ENCODE data around the gene PRKN. TPM values are rescaled to one million over a fixed set of nuclear protein-coding genes. Genes with fewer than 3 reads are reported as not detected.
"Not testable (repeated sequence)": the region's sequence is repeated elsewhere in the genome, so short reads cannot be mapped to it uniquely, and the experiment has no call there.

The PRKN gene
- total and polyA plus RNA-seq, 2 experiments from 2014 or later: 1.2 to 2.3 TPM

DNA sequence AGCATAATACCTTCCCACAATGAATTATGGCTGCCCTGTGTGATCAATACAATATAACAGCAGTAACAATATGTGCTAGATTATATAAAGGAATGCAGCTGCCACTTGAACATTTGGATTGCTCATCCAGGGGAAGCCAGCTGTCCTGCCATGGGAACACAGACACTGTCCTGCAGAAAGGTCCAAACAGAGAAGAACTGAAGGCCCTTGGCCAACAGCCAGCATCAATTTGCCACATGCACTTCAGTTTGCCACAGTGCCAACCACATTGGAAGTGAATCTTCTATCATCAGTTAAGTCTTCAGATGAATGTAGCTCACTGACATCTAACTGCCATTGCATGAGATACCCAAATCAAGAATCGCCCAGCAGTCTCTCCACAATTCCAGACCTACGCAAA is 332.4 kb downstream of the PRKN start:
- no peaks in the 10 kb centered on the region for H3K9me3 ChIP-seq (ENCODE audit: low read depth)
- 78 to 82% methylated on average over 2 of the region's 2 CpGs for WGBS, 2 experiments (ENCODE audit: low coverage in 1 of 2, low lambda C conversion rate in 2 of 2, missing lambda C conversion rate in 2 of 2)
- no peaks in the 10 kb centered on the region for H3K9me2 ChIP-seq (ENCODE audit: insufficient read depth)
- DNase-seq: no peak
- in situ Hi-C loops (cut with MboI): no loop called here
- H3K79me2 ChIP-seq (ENCODE audit: insufficient read depth): no peaks in the 10 kb centered on the region
- H2AFZ ChIP-seq: no peak overlapping the region
- no peak overlapping the region for H3K4me2 ChIP-seq (ENCODE audit: unreplicated experiment)
- H3K27ac ChIP-seq: no peak overlapping the region
- TF ChIP-seq EZH2 (IDR thresholded peaks at IDR 0.05; ENCODE audit: insufficient read depth, poor library complexity, severe bottlenecking) (no peak), EZH2phosphoT487 (IDR thresholded peaks at IDR 0.05; ENCODE audit: insufficient read depth, low read depth) (no peak)
- H3K9ac ChIP-seq: no peak overlapping the region
- peaks cover 5% of the 10 kb centered on the region for H3K4me1 ChIP-seq (ENCODE audit: insufficient read depth)
- H3K4me3 ChIP-seq: no peak overlapping the region
- peaks cover 17% of the 10 kb centered on the region; the same call in 1 of the 2 replicates for H3F3A ChIP-seq (ENCODE audit: insufficient read depth)
- no peaks in the 10 kb centered on the region for H3K36me3 ChIP-seq (ENCODE audit: low read depth)
- no peaks in the 10 kb centered on the region for H4K20me1 ChIP-seq (ENCODE audit: insufficient read depth)
- H3K27me3 ChIP-seq (replicated peaks; ENCODE audit: insufficient read depth): no peaks in the 10 kb centered on the region

- H3F3A ChIP-seq (ENCODE audit: insufficient read depth): peaks cover 17% of the 10 kb centered on the region; the same call in 1 of the 2 replicates
- H3K36me3 ChIP-seq (ENCODE audit: low read depth); H4K20me1 ChIP-seq (ENCODE audit: insufficient read depth); H3K4me1 ChIP-seq (ENCODE audit: insufficient read depth); H3K9me3 ChIP-seq (ENCODE audit: low read depth); in situ Hi-C loops (cut with MboI); H3K9me2 ChIP-seq (ENCODE audit: insufficient read depth); H3K27me3 ChIP-seq (replicated peaks; ENCODE audit: insufficient read depth); H3K79me2 ChIP-seq (ENCODE audit: insufficient read depth): not testable (repeated sequence)
- peak overlapping the region; percentile 74 for H2AFZ ChIP-seq
- H3K9ac ChIP-seq: peak overlapping the region; percentile 66
- 0% methylated on average over 22 to 25 of the region's 25 CpGs for WGBS, 2 experiments (ENCODE audit: low coverage in 1 of 2, low lambda C conversion rate in 2 of 2, missing lambda C conversion rate in 2 of 2)
- H3K4me2 ChIP-seq (ENCODE audit: unreplicated experiment): peak overlapping the region; percentile 81
- peak overlapping the region; percentile 72 for H3K27ac ChIP-seq
- H3K4me3 ChIP-seq: peak overlapping the region; percentile 70
- DNase-seq: peak; percentile 93
These were observed 336.4 kb downstream of the PRKN start for GRCh38 chr6:162390961-162391811.

- H3K27me3 ChIP-seq (replicated peaks; ENCODE audit: insufficient read depth): no peaks in the 10 kb centered on the region
- H3K9ac ChIP-seq: no peak overlapping the region
- 84 to 90% methylated on average over 3 of the region's 3 CpGs for WGBS, 2 experiments (ENCODE audit: low coverage in 1 of 2, low lambda C conversion rate in 2 of 2, missing lambda C conversion rate in 2 of 2)
- no peak overlapping the region for H3K4me2 ChIP-seq (ENCODE audit: unreplicated experiment)
- no peak for DNase-seq
- no peaks in the 10 kb centered on the region for H4K20me1 ChIP-seq (ENCODE audit: insufficient read depth)
- H3K27ac ChIP-seq: no peak overlapping the region
- H3K9me3 ChIP-seq (ENCODE audit: low read depth): no peaks in the 10 kb centered on the region
- peaks cover 5% of the 10 kb centered on the region for H3K4me1 ChIP-seq (ENCODE audit: insufficient read depth)
- no peak overlapping the region for H3K4me3 ChIP-seq
- no peaks in the 10 kb centered on the region for H3K36me3 ChIP-seq (ENCODE audit: low read depth)
- peaks cover 17% of the 10 kb centered on the region; the same call in 1 of the 2 replicates for H3F3A ChIP-seq (ENCODE audit: insufficient read depth)
- in situ Hi-C loops (cut with MboI): no loop called here
- no peak overlapping the region for H2AFZ ChIP-seq
- H3K79me2 ChIP-seq (ENCODE audit: insufficient read depth): no peaks in the 10 kb centered on the region
- H3K9me2 ChIP-seq (ENCODE audit: insufficient read depth): no peaks in the 10 kb centered on the region
- TF ChIP-seq EZH2phosphoT487 (IDR thresholded peaks at IDR 0.05; ENCODE audit: insufficient read depth, low read depth): no peak
- no peak for TF ChIP-seq EZH2 (IDR thresholded peaks at IDR 0.05; ENCODE audit: insufficient read depth, poor library complexity, severe bottlenecking)
These were observed 338.1 kb downstream of the PRKN start for GRCh38 chr6:162389343-162390085.

DNA sequence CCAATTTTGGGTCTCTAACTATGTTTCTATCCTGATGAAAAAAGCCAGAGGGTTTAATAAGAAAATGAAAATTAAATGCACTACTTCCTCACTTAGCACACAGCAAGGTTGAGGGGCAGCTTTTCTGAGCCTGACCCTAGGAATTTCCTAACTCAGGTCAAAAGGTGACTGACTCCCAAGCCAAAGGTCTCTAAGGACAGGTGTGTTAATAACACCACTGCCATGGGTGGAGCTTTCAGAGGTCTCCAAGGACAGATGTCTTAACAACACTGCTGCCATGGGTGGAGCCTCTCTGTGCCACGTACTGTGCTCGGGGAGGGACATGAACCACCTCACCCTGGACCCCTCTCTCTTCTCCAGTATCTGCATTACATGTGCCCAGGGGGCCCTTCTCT is 339.2 kb downstream of the PRKN start:
- peaks cover 17% of the 10 kb centered on the region; the same call in 1 of the 2 replicates for H3F3A ChIP-seq (ENCODE audit: insufficient read depth)
- peaks cover 5% of the 10 kb centered on the region for H3K4me1 ChIP-seq (ENCODE audit: insufficient read depth)
- H3K9me3 ChIP-seq (ENCODE audit: low read depth): no peaks in the 10 kb centered on the region
- 83 to 89% methylated on average over 2 of the region's 2 CpGs for WGBS, 2 experiments (ENCODE audit: low coverage in 1 of 2, low lambda C conversion rate in 2 of 2, missing lambda C conversion rate in 2 of 2)
- no peak for DNase-seq
- no peak overlapping the region for H3K4me3 ChIP-seq
- no peaks in the 10 kb centered on the region for H3K79me2 ChIP-seq (ENCODE audit: insufficient read depth)
- no peak overlapping the region for H3K9ac ChIP-seq
- in situ Hi-C loops (cut with MboI): no loop called here
- H3K9me2 ChIP-seq (ENCODE audit: insufficient read depth): no peaks in the 10 kb centered on the region
- TF ChIP-seq EZH2phosphoT487 (IDR thresholded peaks at IDR 0.05; ENCODE audit: insufficient read depth, low read depth) (no peak), EZH2 (IDR thresholded peaks at IDR 0.05; ENCODE audit: insufficient read depth, poor library complexity, severe bottlenecking) (no peak)
- H3K4me2 ChIP-seq (ENCODE audit: unreplicated experiment): no peak overlapping the region
- no peaks in the 10 kb centered on the region for H3K36me3 ChIP-seq (ENCODE audit: low read depth)
- H2AFZ ChIP-seq: no peak overlapping the region
- no peak overlapping the region for H3K27ac ChIP-seq
- H3K27me3 ChIP-seq (replicated peaks; ENCODE audit: insufficient read depth): no peaks in the 10 kb centered on the region
- no peaks in the 10 kb centered on the region for H4K20me1 ChIP-seq (ENCODE audit: insufficient read depth)
